Islet of Langerhans (tissue), 1 donor: ENCODE results near the gene INS.

Experiments
- FAIRE-seq: peaks from one replicate; lab custom pipeline; 2011; peaks lifted over from hg19 to GRCh38; lab: Jason Lieb, UNC

INS gene

GRCh38 chr11:2160736-2161259, at the start of gene INS:
TSS of gene INS (minus strand) at chr11:2161209. CDS start at chr11:2160971, 238 bp downstream.
- FAIRE-seq = no peak

GRCh38 chr11:2210366-2211112, 49.5 kb upstream of the INS start:
- no peak for FAIRE-seq

- FAIRE-seq = no peak
These were observed 48.9 kb upstream of the INS start for GRCh38 chr11:2209900-2210321.

- no peak for FAIRE-seq
These were observed 48.4 kb upstream of the INS start for GRCh38 chr11:2209370-2209801.

GRCh38 chr11:2208691-2209369, 47.8 kb upstream of the INS start:
- no peak for FAIRE-seq

- FAIRE-seq = no peak
These were observed 47.0 kb upstream of the INS start for GRCh38 chr11:2207773-2208621.

- FAIRE-seq = no peak
These were observed 46.2 kb upstream of the INS start for GRCh38 chr11:2207212-2207611.

- FAIRE-seq = no peak
These were observed 45.1 kb upstream of the INS start for GRCh38 chr11:2205981-2206690.

GRCh38 chr11:2205214-2205720, 44.3 kb upstream of the INS start:
- no peak for FAIRE-seq

GRCh38 chr11:2204361-2205213, 43.6 kb upstream of the INS start:
- no peak for FAIRE-seq

- FAIRE-seq = no peak
These were observed 42.6 kb upstream of the INS start for GRCh38 chr11:2203440-2204259.

GRCh38 chr11:2202900-2203439, 42.0 kb upstream of the INS start:
- no peak for FAIRE-seq

- FAIRE-seq = no peak
These were observed 41.3 kb upstream of the INS start for GRCh38 chr11:2202071-2202899.

GRCh38 chr11:2201542-2201941, 40.5 kb upstream of the INS start:
- no peak for FAIRE-seq

- no peak for FAIRE-seq
These were observed 40.0 kb upstream of the INS start for GRCh38 chr11:2200957-2201519.

GRCh38 chr11:2200536-2200935, 39.5 kb upstream of the INS start:
- FAIRE-seq = no peak

GRCh38 chr11:2199466-2200341, 38.7 kb upstream of the INS start:
- no peak for FAIRE-seq
